Heart left ventricle (tissue), 16 donors: ENCODE data around the gene ANKLE1. TPM values are rescaled to one million over a fixed set of nuclear protein-coding genes. Genes with fewer than 3 reads are reported as not detected.

Experiments
- ATAC-seq, 4 donors: fragments of 200-7000 bp; cut with Tn5 transposase; one replicate each; pipeline ENCODE4 v1.9.1; 2020 to 2022; ENCODE audit warnings: moderate library complexity in 4 of 4, mild to moderate bottlenecking in 3 of 4, moderate number of reproducible peaks in 1 of 4
- DNase-seq, 5 donors: peaks; one replicate each; pipeline ENCODE4 v3.0.0-alpha.2; 2020
- H3K27ac ChIP-seq, 12 donors: fragments of 200-600 bp; sonication (generic) in 4 of 12; one replicate each; pipeline versions ENCODE4 v1.5.0 to v1.8.0; 2016 to 2022; ENCODE audit warnings: mild to moderate bottlenecking in 2 of 12
- H3K27me3 ChIP-seq, 9 donors: fragments of 200-600 bp; sonication (generic) in 2 of 9; one replicate each; pipeline versions ENCODE4 v1.5.1 to v1.8.0; 2016 to 2022; ENCODE audit warnings: mild to moderate bottlenecking in 3 of 9
- H3K36me3 ChIP-seq, 9 donors: fragments of 200-600 bp; sonication (generic) in 2 of 9; one replicate each; pipeline versions ENCODE4 v1.5.0 to v1.8.0; 2018 to 2022; ENCODE audit warnings: mild to moderate bottlenecking in 2 of 9
- H3K4me1 ChIP-seq, 12 donors: fragments of 200-600 bp; sonication (generic) in 4 of 12; one replicate each; pipeline versions ENCODE4 v1.5.0 to v1.8.0; 2016 to 2022; ENCODE audit warnings: mild to moderate bottlenecking in 3 of 12
- H3K4me3 ChIP-seq, 12 donors: fragments of 200-600 bp; sonication (generic) in 4 of 12; one replicate each; pipeline versions ENCODE4 v1.5.0 to v1.8.0; 2017 to 2022; ENCODE audit warnings: mild to moderate bottlenecking in 9 of 12, moderate library complexity in 4 of 12
- H3K9me3 ChIP-seq, 12 donors: fragments of 200-600 bp; sonication (generic) in 4 of 12; one replicate each; pipeline versions ENCODE4 v1.5.0 to v1.8.0; 2016 to 2022; ENCODE audit warnings: mild to moderate bottlenecking in 1 of 12
- POLR2A ChIP-seq, 2 donors: fragments of 450-650 bp; IDR thresholded peaks; one replicate each; pipeline ENCODE4 v1.6.1; 2017; ENCODE audit warnings: antibody characterized with exemption in 2 of 2, mild to moderate bottlenecking in 2 of 2, moderate library complexity in 2 of 2
- WGBS, 4 donors: extraction: QIAGEN DNeasy Blood & Tissue Kit in 2 of 4; methylation state at CpG; one replicate each; pipeline versions ENCODE4 v1.1.5 to v1.1.7; 2013 to 2018; 5-methylcytosine and 5-hydroxymethylcytosine counted together
- intact Hi-C, 10 donors: fragments of 100-400 bp; cut with DNase I; formaldehyde crosslinking; loops; one replicate each; pipeline versions ENCODE4 v1.11.1 to v1.14.2; 2022
- polyA plus RNA-seq, 2 donors: library from polyadenylated mRNA; stranded (reverse); fragments of 200-250 nt; gene quantifications; one replicate each; pipeline ENCODE4 v1.2.3, GENCODE V29; 2013
- total RNA-seq, 9 donors: library from RNA; depleted of rRNA in 2 of 9; stranded (reverse); fragments of >200 nt in 2 of 9; fragmentation: NEBNext Ultra II Directional in 3 of 9; extraction: Animal tissue kit (Norgen Biotek cat#: 25700) in 3 of 9; gene quantifications; one replicate each; pipeline versions ENCODE4 v1.1.0 to v1.2.4, GENCODE V29; 2016 to 2023
- TF ChIP-seq, protein P1 (sequence below), 12 donors: fragments of 200-600 bp; sonication (generic) in 4 of 12; IDR thresholded peaks; one replicate each; pipeline versions ENCODE4 v1.5.0 to v1.8.0; 2018 to 2022; ENCODE audit warnings: antibody characterized with exemption in 12 of 12, mild to moderate bottlenecking in 5 of 12
- donor health status: ischemic (EF 13 %, LVEDD 7.1; RV severe dilation, severe dysfunction).
- donor health status: healthy with polysubstance abuse.
- donor health status: DM: no; HTN: yes; CAD: no.
- donor health status: DM: no; HTN: no; CAD: no.
- donor health status: ischemic (EF 25% LVEDD 6.9; RV normal size, moderate dysfunction).
- donor health status: ischemic (EF 25% LVEDD 5.7; RV mildly dilated, moderate dysfunction).
- donor health status: healthy.
- donor health status: DM: yes; HTN: yes; CAD: no.
- donor health status: ischemic (EF 35%, LVEDD 5.7; RV mildly dilated, moderate dysfunction).
- donor health status: nonischemic (EF 11% LVEDD 7.7; RV severe dilation, severe dysfunction).
- donor health status: DM: yes; HTN: yes; CAD: no.
- donor health status: PGD.
- donor health status: ischemic (EF 29% LVEDD 5.4; RV normal size, mild dysfunction).
- donor health status: nonischemic (EF 23%, LVEDD 6.1; RV moderate dilation, normal function).

Gene ANKLE1
- total and polyA plus RNA-seq, 11 donors = 0.07 to 0.44 (median 0.23) TPM; not detected in 2

DNA sequence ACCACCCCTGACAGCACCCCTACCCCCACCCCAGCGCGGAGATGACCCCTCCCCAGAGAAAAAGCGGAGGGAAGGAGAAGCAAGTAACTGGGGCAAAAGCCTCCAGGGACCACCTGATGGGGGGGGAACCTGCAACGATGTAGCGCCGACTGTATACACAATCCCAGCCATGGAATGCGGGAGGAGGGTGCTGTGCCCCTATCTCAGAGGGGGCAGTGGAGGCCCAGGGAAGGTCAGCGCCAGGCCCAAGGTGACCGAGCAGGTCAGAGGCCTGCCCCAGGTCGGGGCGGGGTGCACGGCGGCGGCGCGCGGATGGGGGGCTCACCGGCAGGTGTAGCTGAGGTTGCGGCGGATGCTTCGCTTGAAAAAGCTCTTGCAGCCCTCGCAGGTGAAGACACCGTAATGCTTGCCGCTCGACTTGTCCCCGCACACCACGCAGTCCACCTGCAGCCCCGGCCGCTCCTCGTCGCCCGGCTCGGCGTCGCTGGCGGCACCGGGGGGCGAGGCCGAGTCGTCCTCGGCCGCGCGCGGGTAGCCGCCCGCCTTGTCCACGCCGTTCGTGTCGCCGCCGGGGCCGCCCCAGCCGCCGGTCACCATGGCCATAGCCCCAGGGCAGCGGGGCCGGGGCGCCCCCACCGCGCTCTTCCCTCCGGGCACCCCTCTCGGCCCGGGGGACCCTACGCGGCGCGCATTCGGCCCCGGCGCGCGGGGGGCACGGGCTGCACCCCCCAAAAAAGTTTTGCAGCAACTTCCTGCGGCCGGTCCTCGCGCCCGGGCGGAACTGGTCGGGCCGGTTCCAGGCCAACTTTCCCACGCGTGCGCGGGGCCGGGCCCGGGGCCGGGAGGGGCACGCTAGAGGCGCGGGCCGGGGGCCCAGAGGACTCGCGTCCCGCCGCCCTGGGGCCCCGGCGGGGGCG is 36.8 kb upstream of the ANKLE1 start:
- no peaks in the 10 kb centered on the region for H3K9me3 ChIP-seq
- H3K4me1 ChIP-seq = peaks cover 6 to 46% (median 28%) of the 10 kb centered on the region in 12 donors
- TF ChIP-seq POLR2A (IDR thresholded peaks at IDR 0.05) = no peak
- TF ChIP-seq, protein P1, sequence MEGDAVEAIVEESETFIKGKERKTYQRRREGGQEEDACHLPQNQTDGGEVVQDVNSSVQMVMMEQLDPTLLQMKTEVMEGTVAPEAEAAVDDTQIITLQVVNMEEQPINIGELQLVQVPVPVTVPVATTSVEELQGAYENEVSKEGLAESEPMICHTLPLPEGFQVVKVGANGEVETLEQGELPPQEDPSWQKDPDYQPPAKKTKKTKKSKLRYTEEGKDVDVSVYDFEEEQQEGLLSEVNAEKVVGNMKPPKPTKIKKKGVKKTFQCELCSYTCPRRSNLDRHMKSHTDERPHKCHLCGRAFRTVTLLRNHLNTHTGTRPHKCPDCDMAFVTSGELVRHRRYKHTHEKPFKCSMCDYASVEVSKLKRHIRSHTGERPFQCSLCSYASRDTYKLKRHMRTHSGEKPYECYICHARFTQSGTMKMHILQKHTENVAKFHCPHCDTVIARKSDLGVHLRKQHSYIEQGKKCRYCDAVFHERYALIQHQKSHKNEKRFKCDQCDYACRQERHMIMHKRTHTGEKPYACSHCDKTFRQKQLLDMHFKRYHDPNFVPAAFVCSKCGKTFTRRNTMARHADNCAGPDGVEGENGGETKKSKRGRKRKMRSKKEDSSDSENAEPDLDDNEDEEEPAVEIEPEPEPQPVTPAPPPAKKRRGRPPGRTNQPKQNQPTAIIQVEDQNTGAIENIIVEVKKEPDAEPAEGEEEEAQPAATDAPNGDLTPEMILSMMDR (IDR thresholded peaks at IDR 0.05) = no peak
- peaks cover 0 to 11% (median 0%) of the 10 kb centered on the region in 9 donors for H3K36me3 ChIP-seq
- ATAC-seq (no peak), DNase-seq (peak in 4 of 5 donors; percentile 47 to 79 (median 64))
- H3K27ac ChIP-seq = peak overlapping the region; percentile 64 to 94 (median 87)
- WGBS, 4 donors = 0 to 2% (median 1%) methylated on average over 22 to 100 of the region's 100 CpGs
- intact Hi-C loops = loop anchor here in 1 of 10 donors (5.0 kb wide), 1 partner anchor 38 kb away; no protein-coding TSS in a partner anchor
- H3K4me3 ChIP-seq = peak overlapping the region; percentile 62 to 96 (median 88)
- no peaks in the 10 kb centered on the region for H3K27me3 ChIP-seq

DNA sequence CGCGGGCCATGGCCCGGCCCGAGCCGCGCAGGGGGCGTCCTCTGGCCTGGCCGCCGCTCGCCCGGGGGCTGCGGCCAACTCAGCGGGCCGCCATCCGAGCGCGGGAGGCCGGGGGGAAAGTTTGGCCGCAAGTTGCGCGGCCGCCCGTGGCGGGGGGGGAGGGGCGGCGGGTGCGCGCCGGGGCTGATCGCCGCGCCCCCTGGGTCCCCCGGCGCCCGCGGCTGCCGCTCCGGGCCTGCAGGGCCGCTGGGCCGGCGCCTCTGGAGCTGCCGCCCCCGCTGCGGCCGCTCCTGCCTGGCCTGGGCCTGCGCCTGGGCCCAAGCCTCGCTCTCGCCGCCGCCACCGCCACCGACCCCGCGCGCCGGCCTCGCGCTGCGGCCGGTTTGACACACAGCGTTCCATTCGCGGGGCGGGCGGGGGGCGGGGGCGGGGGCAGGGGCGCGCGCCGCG is 36.1 kb upstream of the ANKLE1 start, which contains the start of gene NR2F6:
NR2F6 (minus strand) TSS at position 385 of the 450 bp plus-strand sequence. CDS start 699 bp downstream, outside the sequence.
- peak within 1 kb of the TSS; percentile 64 to 94 (median 87) for H3K27ac ChIP-seq
- no peak for DNase-seq
- H3K36me3 ChIP-seq = peaks cover 0 to 5% (median 0%) of the 10 kb centered on the region in 9 donors
- H3K27me3 ChIP-seq = no peaks in the 10 kb centered on the region
- H3K4me1 ChIP-seq = peaks cover 6 to 46% (median 28%) of the 10 kb centered on the region in 12 donors
- intact Hi-C loops = no loop called here
- 0 to 1% (median 1%) methylated on average over 11 to 72 of the region's 72 CpGs; no CpG with 5 or more reads in 1 of the 4 donors for WGBS, 4 donors
- ATAC-seq = no peak
- H3K9me3 ChIP-seq = no peaks in the 10 kb centered on the region
- peak within 1 kb of the TSS; percentile 62 to 96 (median 88) for H3K4me3 ChIP-seq
- TF ChIP-seq POLR2A (IDR thresholded peaks at IDR 0.05) = no peak
- TF ChIP-seq, protein P1 (IDR thresholded peaks at IDR 0.05) = no peak

DNA sequence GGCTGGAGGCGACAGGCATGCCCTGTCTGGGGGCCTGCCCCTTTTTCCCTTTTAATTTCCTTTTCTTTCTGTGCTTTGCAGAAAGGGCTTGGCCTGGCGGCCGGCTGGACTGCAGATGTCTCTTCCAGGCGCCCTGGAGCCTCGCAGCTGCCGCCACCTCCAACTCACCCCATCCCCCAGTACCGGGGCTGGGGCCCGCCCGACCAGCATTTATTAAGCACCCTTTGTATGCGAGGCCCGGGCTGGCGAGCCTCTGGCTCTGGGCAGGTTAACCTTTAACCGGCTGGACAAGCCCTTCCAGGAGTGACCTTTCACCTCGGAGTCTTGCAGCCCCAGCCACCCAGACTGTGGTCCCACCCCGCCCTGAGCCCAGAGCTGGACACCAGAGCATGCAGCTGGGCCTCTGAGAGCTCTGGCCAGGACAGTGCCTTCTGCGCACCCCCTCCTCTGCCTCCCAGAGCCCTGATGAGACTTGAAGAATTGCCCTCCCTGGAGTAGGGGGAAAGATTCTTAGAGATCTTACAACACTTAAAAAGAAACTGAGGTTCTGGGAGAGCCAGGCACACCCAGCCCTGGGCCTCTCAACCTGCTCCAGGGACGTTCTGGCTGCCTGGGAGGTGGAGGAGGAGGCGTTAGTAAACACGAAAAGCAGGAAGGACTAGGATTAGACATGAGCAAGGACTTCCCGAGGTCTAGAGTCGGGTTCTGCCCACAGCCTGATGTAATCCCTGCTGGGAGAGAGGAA is 34.8 kb upstream of the ANKLE1 start:
- peak overlapping the region; percentile 56 to 94 (median 78) for H3K27ac ChIP-seq
- peaks cover 6 to 40% (median 24%) of the 10 kb centered on the region in 12 donors for H3K4me1 ChIP-seq
- TF ChIP-seq POLR2A (IDR thresholded peaks at IDR 0.05) = no peak
- TF ChIP-seq, protein P1 (IDR thresholded peaks at IDR 0.05) = no peak
- H3K9me3 ChIP-seq = no peaks in the 10 kb centered on the region
- intact Hi-C loops = loop anchor here in 1 of 10 donors (2.0 kb wide), 1 partner anchor 20 kb away; the partner anchor contains the start of gene OCEL1
- peak overlapping the region in 11 of 12 donors; percentile 10 to 96 (median 86) for H3K4me3 ChIP-seq
- no peaks in the 10 kb centered on the region for H3K27me3 ChIP-seq
- H3K36me3 ChIP-seq = peaks cover 0 to 9% (median 0%) of the 10 kb centered on the region in 9 donors
- ATAC-seq (peak in 3 of 4 donors; percentile 1 to 25 (median 17)), DNase-seq (peak in 3 of 5 donors; percentile 50 to 74 (median 64))
- WGBS, 4 donors = 15 to 21% (median 18%) methylated on average over 18 to 21 of the region's 21 CpGs
